HG02840 (cell line): ENCODE results near the gene PTDSS2.
"Not testable (repeated sequence)": the region's sequence is repeated elsewhere in the genome, so short reads cannot be mapped to it uniquely, and the experiment has no call there.

Experiments used
- ATAC-seq: cut with Tn5 transposase; IDR thresholded peaks from one replicate; pipeline ENCODE4 v1.9.1; 2021; ENCODE audit warnings: mild to moderate bottlenecking, moderate library complexity, moderate number of reproducible peaks; ENCODE audit not compliant: unreplicated experiment, low FRiP score

The PTDSS2 gene

DNA sequence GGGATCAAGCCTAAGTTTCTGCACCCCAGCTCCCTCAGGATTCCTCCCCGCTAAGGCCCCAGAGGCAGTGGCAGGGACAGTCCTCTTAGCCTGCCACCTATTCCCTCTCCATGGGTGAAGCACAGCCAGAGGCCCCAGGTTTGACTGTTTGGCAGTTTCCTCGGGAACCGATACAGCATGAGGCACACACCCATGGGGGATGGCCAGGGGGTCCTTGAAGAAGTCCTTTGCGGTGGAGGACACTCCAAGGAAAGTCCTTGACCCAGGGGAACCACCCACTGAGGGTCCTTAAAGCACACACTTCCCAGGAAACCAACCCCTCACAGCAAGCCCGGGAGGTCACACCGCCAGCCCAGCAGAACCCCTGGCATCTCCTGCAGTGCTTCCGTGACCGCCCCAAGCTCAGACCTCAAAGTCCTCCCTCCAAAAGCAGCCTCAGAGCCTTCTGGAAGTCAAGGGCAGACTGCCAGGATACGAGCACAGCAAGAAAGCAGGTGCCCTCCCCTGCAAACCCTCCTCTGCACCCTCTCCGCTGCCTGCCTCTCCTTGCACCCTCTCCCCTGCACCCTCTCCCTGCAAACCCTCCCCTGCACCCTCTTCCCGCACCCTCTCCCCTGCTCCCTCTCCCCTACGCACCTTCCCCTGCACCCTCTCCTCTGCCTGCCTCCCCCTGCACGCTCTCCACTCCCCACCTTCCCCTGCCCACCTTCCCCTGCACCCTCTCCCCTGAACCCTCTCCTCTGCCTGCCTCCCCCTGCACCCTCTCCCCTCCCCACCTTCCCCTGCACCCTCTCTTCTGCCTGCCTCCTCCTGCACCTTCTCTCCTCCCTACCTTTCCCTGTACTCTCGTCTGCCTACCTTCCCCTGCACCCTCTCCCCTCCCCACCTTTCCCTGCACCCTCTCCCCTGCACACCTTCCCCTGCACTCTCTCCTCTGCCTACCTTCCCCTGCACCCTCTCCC, 36.7 kb upstream of the PTDSS2 start:
- no peak for ATAC-seq

DNA sequence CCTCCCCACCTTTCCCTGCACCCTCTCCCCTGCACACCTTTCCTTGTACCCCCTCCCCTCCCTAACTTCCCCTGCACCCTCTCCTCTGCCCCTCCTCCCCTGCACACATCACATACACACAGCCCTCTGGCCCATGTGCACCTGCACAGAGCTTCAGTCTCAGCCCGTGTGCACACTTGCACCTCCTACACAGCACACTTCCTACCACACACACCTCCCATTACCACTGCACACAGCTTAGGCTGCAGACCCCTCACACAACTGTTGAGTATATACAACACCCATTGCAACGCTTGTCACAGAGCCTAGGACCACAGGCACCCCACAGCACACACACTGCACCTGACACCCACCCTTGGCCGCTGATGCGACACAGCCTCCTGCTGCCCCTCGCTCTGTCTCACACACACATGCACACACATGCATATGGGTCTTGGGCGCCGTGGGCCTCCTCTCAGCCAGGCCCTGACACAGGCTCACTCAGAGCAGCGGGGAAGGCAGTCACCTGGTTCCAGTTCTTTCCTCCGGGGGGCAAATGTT, 35.7 kb upstream of the PTDSS2 start:
- ATAC-seq = no peak

DNA sequence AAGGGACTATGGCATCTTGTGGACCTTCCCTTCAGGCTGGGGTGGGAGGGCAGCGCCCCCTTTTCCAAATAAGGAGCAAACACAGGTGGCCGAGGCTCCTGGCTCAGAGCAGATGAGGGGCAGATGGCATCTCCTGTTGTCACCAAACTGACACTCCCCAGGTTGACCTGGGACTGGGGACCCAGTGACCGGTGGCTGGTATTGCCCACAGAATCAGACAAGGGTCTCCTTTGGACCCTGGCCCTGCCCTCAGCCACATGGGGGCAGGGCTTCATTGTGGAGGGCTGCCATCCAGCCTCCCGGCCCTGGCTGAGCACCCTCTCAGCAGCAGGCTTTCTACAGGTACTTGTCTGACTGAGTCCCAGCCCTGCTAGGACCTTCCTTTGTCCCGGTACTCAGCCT, 34.4 kb upstream of the PTDSS2 start:
- ATAC-seq = no peak

DNA sequence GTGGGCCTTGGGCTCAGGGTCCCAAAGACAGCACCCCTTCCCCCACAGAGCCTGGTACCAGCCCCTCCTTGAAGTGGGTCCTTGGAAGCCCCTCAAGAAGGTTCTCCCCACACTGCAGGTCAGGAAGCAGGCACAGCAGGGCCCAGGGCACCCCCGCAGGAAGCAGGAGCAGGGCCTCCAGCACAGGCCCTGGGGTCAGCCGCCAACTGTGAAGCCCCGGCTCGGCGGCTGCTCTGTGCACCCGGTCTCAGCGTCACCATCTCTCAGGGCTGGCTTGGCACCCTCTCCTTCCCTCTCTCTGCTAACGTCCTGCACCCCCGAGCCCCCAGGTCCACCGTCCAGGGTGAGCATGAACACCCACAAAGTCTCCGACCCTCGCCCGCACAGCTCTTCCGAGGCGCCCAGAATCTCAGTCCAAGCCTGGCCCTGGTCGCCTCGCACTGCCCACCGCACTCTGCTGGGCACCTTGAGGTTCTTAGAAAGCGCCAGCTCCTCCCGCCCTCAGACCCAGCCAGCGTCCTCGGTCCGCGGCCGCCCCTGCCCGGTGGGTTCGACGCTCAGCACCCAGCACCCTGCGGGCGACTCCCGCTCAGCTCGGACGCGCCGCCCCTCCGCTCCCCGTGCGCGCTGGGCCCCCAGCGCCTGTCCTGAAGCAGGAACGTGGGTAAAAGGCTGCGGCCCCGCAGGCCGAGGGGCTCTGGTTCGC, 33.9 kb upstream of the PTDSS2 start:
- ATAC-seq = no peak

DNA sequence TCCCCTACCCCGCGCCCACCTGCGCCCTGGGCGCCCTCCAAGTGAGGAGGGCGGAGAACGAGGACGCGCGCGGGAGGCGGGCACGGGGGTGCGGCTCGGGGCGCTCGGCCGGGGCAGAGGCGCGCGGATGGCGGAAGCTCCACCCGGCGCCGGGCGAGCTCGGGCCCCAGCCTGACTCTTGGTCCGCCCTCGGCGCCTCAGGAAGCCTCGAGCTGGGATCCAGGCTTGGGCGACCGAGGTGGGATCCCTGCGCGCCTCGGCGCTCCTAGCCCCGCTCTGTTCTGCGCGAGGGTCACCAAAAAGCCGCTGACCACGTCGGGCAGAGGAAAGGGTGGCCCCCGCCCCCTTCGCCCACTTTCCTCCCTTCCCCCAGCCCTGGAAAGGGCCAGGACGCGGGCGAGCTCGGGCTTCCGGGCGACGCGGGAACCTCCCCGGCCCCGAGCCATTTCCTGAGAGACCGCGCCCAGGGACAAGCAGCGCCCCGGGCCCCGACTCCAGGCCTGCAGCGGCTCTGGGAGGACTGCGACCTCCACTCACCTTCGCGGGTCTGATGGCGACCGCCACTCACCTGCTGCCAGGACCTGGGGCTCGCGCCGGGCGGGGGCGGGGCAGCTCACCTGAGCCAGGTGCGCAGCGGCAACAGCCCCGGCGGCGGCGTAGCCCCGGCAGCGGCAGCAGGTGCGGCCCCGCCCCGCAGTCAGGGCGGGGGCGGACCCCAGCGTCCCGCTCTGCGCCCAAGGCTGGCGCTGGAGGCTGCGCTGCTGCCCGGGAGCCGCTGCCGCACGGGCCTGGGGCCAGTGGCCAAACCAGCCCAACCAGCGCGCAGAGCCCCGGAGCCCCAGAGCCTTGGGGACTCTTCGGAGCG, 33.1 kb upstream of the PTDSS2 start:
- no peak for ATAC-seq

- no peak for ATAC-seq
Observed at GRCh38 chr11:417652-418342, 32.3 kb upstream of the PTDSS2 start.

GRCh38 chr11:418343-419247, 31.5 kb upstream of the PTDSS2 start:
- no peak for ATAC-seq

DNA sequence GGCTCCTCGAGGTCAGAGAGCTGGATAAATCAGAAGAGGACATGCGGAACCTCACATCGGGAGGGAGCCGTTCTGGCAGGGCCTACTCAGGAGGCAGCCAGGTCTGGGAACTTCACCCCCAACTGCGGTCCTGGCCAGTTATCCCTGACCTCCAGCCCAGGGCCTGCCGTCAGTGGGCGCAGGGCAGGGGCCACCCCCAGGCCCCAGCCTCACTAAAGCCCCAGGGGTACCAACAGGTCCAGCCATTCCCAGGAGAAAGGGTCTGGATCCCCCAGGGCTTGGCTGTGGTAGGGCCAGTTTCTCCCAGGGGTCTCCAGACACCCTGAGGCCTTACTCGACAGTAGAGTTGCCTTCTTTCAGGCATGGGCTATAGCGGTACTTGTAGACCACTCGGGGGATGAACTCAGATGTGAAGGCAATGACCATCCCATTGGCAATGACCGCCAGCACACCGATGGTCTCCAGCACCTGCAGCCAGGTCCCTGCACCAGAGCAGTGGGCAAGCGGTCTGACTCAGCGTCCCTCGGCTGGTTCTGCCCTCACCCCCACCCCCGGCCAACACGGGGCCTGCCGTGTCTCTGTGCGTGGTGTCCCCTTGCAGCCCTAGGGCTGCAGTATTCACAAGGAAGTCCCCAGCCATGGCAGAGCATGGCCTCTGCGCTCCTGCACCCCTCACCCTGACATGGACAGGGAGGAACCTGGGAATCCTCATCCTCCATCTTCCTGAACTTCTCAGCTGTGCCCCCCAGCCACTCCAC, 30.7 kb upstream of the PTDSS2 start:
- ATAC-seq = no peak

- ATAC-seq = no peak
Observed at GRCh38 chr11:420054-420910, 29.8 kb upstream of the PTDSS2 start.

DNA sequence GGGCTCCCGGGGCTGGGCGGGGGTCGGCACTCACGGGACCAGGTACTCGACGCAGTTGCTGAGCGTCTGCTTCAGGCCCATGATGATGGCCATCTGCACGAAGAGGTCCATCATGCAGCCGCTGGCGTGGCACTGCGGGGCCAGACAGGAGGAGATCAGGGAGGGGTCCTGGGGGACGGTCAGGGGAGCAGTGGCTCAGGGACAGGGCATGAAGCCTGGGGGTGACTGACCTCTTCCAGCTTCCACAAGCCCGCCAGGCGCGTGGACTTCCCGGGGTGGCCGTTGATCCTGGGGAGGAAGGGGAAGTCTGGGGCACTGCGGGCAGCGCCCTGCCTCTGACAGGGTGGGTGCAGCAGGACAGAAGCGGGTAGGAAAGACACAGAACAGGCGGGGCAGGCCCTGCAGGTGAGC, 29.2 kb upstream of the PTDSS2 start:
- no peak for ATAC-seq

GRCh38 chr11:422249-422656, 27.8 kb upstream of the PTDSS2 start:
- ATAC-seq = no peak

DNA sequence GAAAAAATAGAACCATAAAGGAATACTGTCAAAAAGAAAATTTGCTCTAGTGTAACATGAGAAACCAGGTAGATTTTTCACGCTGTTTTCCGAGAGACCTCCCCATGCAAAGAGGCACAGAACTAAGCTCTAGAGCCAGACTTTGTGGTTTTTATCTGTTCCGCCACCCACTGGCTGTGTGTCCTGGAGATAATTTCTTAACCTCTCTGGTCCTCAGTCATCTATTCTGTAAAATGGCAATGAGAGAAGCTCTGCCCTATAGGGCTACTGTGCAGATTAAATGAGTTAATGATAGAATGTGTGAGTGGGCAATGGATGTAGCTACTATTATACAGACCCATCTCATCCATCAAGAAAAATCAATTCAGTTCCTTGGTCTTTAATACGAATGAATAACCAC, 25.8 kb upstream of the PTDSS2 start:
- ATAC-seq = no peak

GRCh38 chr11:424766-425165, 25.3 kb upstream of the PTDSS2 start:
- ATAC-seq = not testable (repeated sequence)

- no peak for ATAC-seq
Observed at GRCh38 chr11:425301-425700, 24.8 kb upstream of the PTDSS2 start.

DNA sequence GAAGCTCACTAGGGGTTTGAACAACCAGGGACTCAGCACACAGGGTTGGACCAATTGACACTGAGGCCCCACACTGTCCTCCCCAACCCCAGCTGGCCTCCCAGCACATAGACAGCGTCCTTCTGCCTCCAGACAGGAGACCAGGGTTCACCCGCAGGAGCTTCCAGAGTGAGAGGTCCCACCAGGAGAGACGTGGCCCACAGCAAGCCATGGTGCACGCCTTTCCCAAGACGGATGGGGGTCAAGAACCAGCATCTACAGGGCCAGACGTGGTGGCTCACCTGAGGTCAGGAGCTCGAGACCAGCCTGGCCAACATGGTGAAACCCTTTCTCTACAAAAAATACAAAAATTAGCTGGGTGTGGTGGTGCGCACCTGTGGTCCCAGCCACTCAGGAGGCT, 23.2 kb upstream of the PTDSS2 start:
- no peak for ATAC-seq

- ATAC-seq = no peak
Observed at GRCh38 chr11:428295-428694, 21.8 kb upstream of the PTDSS2 start.

GRCh38 chr11:429391-429790, 20.7 kb upstream of the PTDSS2 start:
- no peak for ATAC-seq
